Stimulated activated CD8-positive, alpha-beta memory T cell treated with anti-CD3 and anti-CD28 coated beads, Interleukin-4, amount 100 ng/mL, for 1 hour (primary cell): ENCODE data around the gene FBN2.

Source experiments
- DNase-seq, 2 donors: peaks; one replicate each; pipeline ENCODE4 v3.0.0-alpha.2; 2020; ENCODE audit warnings: low read depth in 2 of 2, low spot score in 1 of 2

The FBN2 gene

GRCh38 chr5:128213340-128213739 is 324.7 kb downstream of the FBN2 start:
- DNase-seq, result no peak

GRCh38 chr5:128212191-128212806 is 325.7 kb downstream of the FBN2 start:
- DNase-seq, result no peak

DNA sequence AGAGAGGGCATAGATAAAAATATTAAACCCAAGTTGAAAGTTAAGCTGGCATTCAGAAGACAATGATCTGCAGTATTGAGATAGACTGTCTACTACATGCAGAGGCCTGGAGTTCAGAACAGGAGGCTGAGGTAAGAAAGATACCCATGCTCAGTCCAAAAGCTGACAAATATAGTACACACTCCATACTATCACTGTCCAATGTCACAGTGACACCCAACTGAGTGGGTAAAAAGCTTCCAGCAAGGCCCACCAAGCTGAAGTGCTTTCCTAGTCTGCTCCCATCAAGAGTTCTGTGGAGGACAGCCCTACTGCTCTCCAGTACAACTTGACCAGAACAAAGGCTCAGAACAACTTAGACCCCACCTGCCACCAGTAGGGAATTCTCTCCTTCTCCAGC is 329.6 kb downstream of the FBN2 start:
- DNase-seq, result no peak
